ENCODE data around the gene UBE2H. TPM values are rescaled to one million over a fixed set of nuclear protein-coding genes. Genes with fewer than 3 reads are reported as not detected.

UBE2H gene
- total and polyA plus RNA-seq, 2 donors from 2014 or later = 40.6 to 107 TPM

- Histone ChIP-seq H3K9me3 (ENCODE audit: control insufficient read depth in 2 of 3, insufficient read depth in 1 of 3, low read length in 3 of 3) (no peaks in the 10 kb centered on the region), H3K27ac (ENCODE audit: low read depth in 2 of 2, low read length in 2 of 2) (no peak overlapping the region), H3K4me3 (ENCODE audit: low read length in 3 of 3) (no peak overlapping the region), H3K9ac (ENCODE audit: low read length in 3 of 3) (no peak overlapping the region), H3K4me1 (ENCODE audit: control insufficient read depth in 2 of 3, insufficient read depth in 2 of 3, low read depth in 1 of 3, low read length in 3 of 3) (peaks cover 0 to 5% (median 0%) of the 10 kb centered on the region in 3 donors), H3K27me3 (ENCODE audit: control insufficient read depth, insufficient read depth, low read length) (peaks cover 14% of the 10 kb centered on the region), H3K36me3 (ENCODE audit: control insufficient read depth in 2 of 3, insufficient read depth in 3 of 3, low read length in 3 of 3) (no peaks in the 10 kb centered on the region)
- intact Hi-C loops (cut with DNase I) = no loop called here
- TF ChIP-seq CTCF (IDR thresholded peaks at IDR 0.05; ENCODE audit: borderline replicate concordance, extremely low read depth, insufficient read depth) = no peak
- DNase-seq (no peak), FAIRE-seq (no peak)
Measured at GRCh38 chr7:129789652-129790051, 163.1 kb downstream of the UBE2H start.

GRCh38 chr7:129789000-129789399, 163.8 kb downstream of the UBE2H start:
- intact Hi-C loops (cut with DNase I) = no loop called here
- H3K4me3 ChIP-seq (ENCODE audit: low read length in 3 of 3) = no peak overlapping the region
- FAIRE-seq (no peak), DNase-seq (peak in 2 of 5 donors; percentile 38 to 51)
- peaks cover 0 to 5% (median 0%) of the 10 kb centered on the region in 3 donors for H3K4me1 ChIP-seq (ENCODE audit: control insufficient read depth in 2 of 3, insufficient read depth in 2 of 3, low read depth in 1 of 3, low read length in 3 of 3)
- H3K27ac ChIP-seq (ENCODE audit: low read depth in 2 of 2, low read length in 2 of 2) = no peak overlapping the region
- no peak for TF ChIP-seq CTCF (IDR thresholded peaks at IDR 0.05; ENCODE audit: borderline replicate concordance, extremely low read depth, insufficient read depth)
- H3K9ac ChIP-seq (ENCODE audit: low read length in 3 of 3) = no peak overlapping the region
- peaks cover 16% of the 10 kb centered on the region for H3K27me3 ChIP-seq (ENCODE audit: control insufficient read depth, insufficient read depth, low read length)
- no peaks in the 10 kb centered on the region for H3K36me3 ChIP-seq (ENCODE audit: control insufficient read depth in 2 of 3, insufficient read depth in 3 of 3, low read length in 3 of 3)
- no peaks in the 10 kb centered on the region for H3K9me3 ChIP-seq (ENCODE audit: control insufficient read depth in 2 of 3, insufficient read depth in 1 of 3, low read length in 3 of 3)

- H3K27ac ChIP-seq (ENCODE audit: low read depth in 2 of 2, low read length in 2 of 2) = no peak overlapping the region
Measured at GRCh38 chr7:129786825-129787563, 165.8 kb downstream of the UBE2H start.

More at GRCh38 chr7:129786825-129787563, 165.8 kb downstream of the UBE2H start:
- TF ChIP-seq CTCF (IDR thresholded peaks at IDR 0.05; ENCODE audit: borderline replicate concordance, extremely low read depth, insufficient read depth) = no peak
- no peaks in the 10 kb centered on the region for H3K36me3 ChIP-seq (ENCODE audit: control insufficient read depth in 2 of 3, insufficient read depth in 3 of 3, low read length in 3 of 3)
- intact Hi-C loops (cut with DNase I) = no loop called here
- H3K9ac ChIP-seq (ENCODE audit: low read length in 3 of 3) = no peak overlapping the region
- H3K9me3 ChIP-seq (ENCODE audit: control insufficient read depth in 2 of 3, insufficient read depth in 1 of 3, low read length in 3 of 3) = no peaks in the 10 kb centered on the region
- FAIRE-seq = no peak
- DNase-seq = no peak
- H3K4me1 ChIP-seq (ENCODE audit: control insufficient read depth in 2 of 3, insufficient read depth in 2 of 3, low read depth in 1 of 3, low read length in 3 of 3) = peaks cover 0 to 15% (median 0%) of the 10 kb centered on the region in 3 donors
- no peak overlapping the region for H3K4me3 ChIP-seq (ENCODE audit: low read length in 3 of 3)
- H3K27me3 ChIP-seq (ENCODE audit: control insufficient read depth, insufficient read depth, low read length) = peaks cover 32% of the 10 kb centered on the region
